CD14-positive monocyte (primary cell): ENCODE results near the gene RPS6KA5. TPM values are rescaled to one million over a fixed set of nuclear protein-coding genes. Genes with fewer than 3 reads are reported as not detected.

ENCODE experiments used
- DNase-seq, 3 donors: peaks; one replicate each; pipeline ENCODE4 v3.0.0-alpha.2; 2011 to 2022
- H2AFZ ChIP-seq: 2 replicates; pipeline ENCODE4 v1.6.0; 2012; ENCODE audit warnings: mild to moderate bottlenecking, low read depth, low read length, inconsistent platforms; ENCODE audit not compliant: insufficient read depth, poor library complexity, severe bottlenecking
- H3K27ac ChIP-seq, 2 donors: 1 replicate in 1 of 2; 2 replicates in 1 of 2; pipeline ENCODE4 v1.5.1; 2012 to 2013; ENCODE audit warnings: low read length in 2 of 2, control low read depth in 1 of 2, inconsistent platforms in 1 of 2, low read depth in 1 of 2, mild to moderate bottlenecking in 1 of 2
- H3K27me3 ChIP-seq, 2 donors: one replicate each; pipeline versions ENCODE4 v1.6.0 to v1.6.1; 2011 to 2013; ENCODE audit warnings: low read length in 2 of 2; ENCODE audit not compliant: control insufficient read depth in 2 of 2, insufficient read depth in 2 of 2
- H3K36me3 ChIP-seq, 2 donors: replicated peaks in 1 of 2; 1 replicate in 1 of 2; 2 replicates in 1 of 2; pipeline versions ENCODE4 v1.5.1 to v1.6.1; 2012 to 2013; ENCODE audit warnings: low read length in 2 of 2, control low read depth in 1 of 2, inconsistent platforms in 1 of 2, mild to moderate bottlenecking in 1 of 2; ENCODE audit not compliant: insufficient read depth in 2 of 2, control insufficient read depth in 1 of 2
- H3K4me1 ChIP-seq, 2 donors: 1 replicate in 1 of 2; 2 replicates in 1 of 2; pipeline versions ENCODE4 v1.5.1 to v1.6.1; 2012 to 2013; ENCODE audit warnings: low read length in 2 of 2, control low read depth in 1 of 2, inconsistent platforms in 1 of 2, mild to moderate bottlenecking in 1 of 2, moderate library complexity in 1 of 2; ENCODE audit not compliant: insufficient read depth in 2 of 2, control insufficient read depth in 1 of 2
- H3K4me2 ChIP-seq: replicated peaks from 2 replicates; pipeline ENCODE3; 2012; ENCODE audit warnings: low read length, moderate library complexity, mild to moderate bottlenecking; ENCODE audit not compliant: poor library complexity, severe bottlenecking; ENCODE audit errors: extremely low read depth
- H3K4me3 ChIP-seq, 3 experiments: fragments of 200-600 bp in 1 of 3; sonication (generic) in 1 of 3; replicated peaks in 1 of 3; 1 replicate in 2 of 3; 2 replicates in 1 of 3; pipeline ENCODE4 v1.5.1; 2011 to 2013; ENCODE audit warnings: low read length in 3 of 3, mild to moderate bottlenecking in 3 of 3, control low read depth in 2 of 3, low read depth in 2 of 3, inconsistent platforms in 1 of 3, moderate library complexity in 1 of 3
- H3K79me2 ChIP-seq: 2 replicates; pipeline ENCODE4 v1.6.0; 2012; ENCODE audit warnings: mild to moderate bottlenecking, control low read depth, inconsistent platforms, low read length, moderate library complexity; ENCODE audit not compliant: insufficient read depth
- H3K9ac ChIP-seq: 2 replicates; pipeline ENCODE4 v1.6.0; 2017; ENCODE audit warnings: low read length, mild to moderate bottlenecking; ENCODE audit not compliant: insufficient read depth, poor library complexity, severe bottlenecking
- H3K9me3 ChIP-seq, 2 donors: replicated peaks in 1 of 2; 1 replicate in 1 of 2; 2 replicates in 1 of 2; pipeline versions ENCODE4 v1.5.1 to v1.6.1; 2012 to 2013; ENCODE audit warnings: low read length in 2 of 2, control low read depth in 1 of 2; ENCODE audit not compliant: control insufficient read depth in 1 of 2, insufficient read depth in 1 of 2
- H4K20me1 ChIP-seq: 2 replicates; pipeline ENCODE4 v1.6.0; 2012; ENCODE audit warnings: mild to moderate bottlenecking, low read length, control low read depth, moderate library complexity; ENCODE audit not compliant: insufficient read depth
- H3K27ac Mint-ChIP-seq, 7 donors: one replicate each; pipeline ENCODE4 v1.8.0; 2020; ENCODE audit warnings: mild to moderate bottlenecking in 7 of 7, mixed read lengths in 7 of 7, moderate library complexity in 6 of 7, inconsistent platforms in 2 of 7
- H3K27me3 Mint-ChIP-seq, 3 donors: one replicate each; pipeline ENCODE4 v1.8.0; 2021 to 2022; ENCODE audit warnings: low read depth in 3 of 3, mild to moderate bottlenecking in 3 of 3, mixed read lengths in 3 of 3, moderate library complexity in 3 of 3, inconsistent platforms in 1 of 3
- H3K36me3 Mint-ChIP-seq, 2 donors: one replicate each; pipeline ENCODE4 v1.8.0; 2020; ENCODE audit warnings: mixed read lengths in 2 of 2, inconsistent platforms in 1 of 2, mild to moderate bottlenecking in 1 of 2
- H3K4me1 Mint-ChIP-seq: one replicate; pipeline ENCODE4 v1.8.0; 2020; ENCODE audit warnings: mild to moderate bottlenecking, mixed read lengths
- H3K4me3 Mint-ChIP-seq, 2 donors: one replicate each; pipeline ENCODE4 v1.8.0; 2020; ENCODE audit warnings: mild to moderate bottlenecking in 2 of 2, mixed read lengths in 2 of 2, moderate library complexity in 1 of 2
- H3K9me3 Mint-ChIP-seq, 7 donors: one replicate each; pipeline ENCODE4 v1.8.0; 2020 to 2022; ENCODE audit warnings: mixed read lengths in 7 of 7, mild to moderate bottlenecking in 6 of 7, moderate library complexity in 6 of 7, inconsistent platforms in 2 of 7
- WGBS: methylation state at CpG from one replicate; pipeline ENCODE4 v1.1.5; 2013; ENCODE audit warnings: missing lambda C conversion rate; ENCODE audit not compliant: insufficient coverage; 5-methylcytosine and 5-hydroxymethylcytosine counted together
- intact Hi-C, 2 donors: fragments of 100-400 bp; cut with micrococcal nuclease; formaldehyde crosslinking; loops; one replicate each; pipeline versions ENCODE4 v1.15.0 to v1.15.1; 2023
- polyA plus RNA-seq, 3 donors: library from polyadenylated mRNA; depleted of rRNA in 1 of 3; unstranded in 2 of 3; stranded (reverse) in 1 of 3; fragments of 300-500 nt in 2 of 3; fragments of >200 nt in 1 of 3; fragmentation: Illumina TruSeq in 2 of 3; gene quantifications; 1 replicate in 2 of 3; 2 replicates in 1 of 3; pipeline ENCODE4 v1.2.3, GENCODE V29; 2012 to 2021
- TF ChIP-seq, protein P1 (sequence below): fragments of 200-600 bp; IDR thresholded peaks from one replicate; pipeline ENCODE4 v1.8.0; 2022; ENCODE audit warnings: antibody characterized with exemption, mild to moderate bottlenecking

RPS6KA5 gene
- polyA plus RNA-seq, 3 donors: 4.4 to 10.1 (median 7.9) TPM

DNA sequence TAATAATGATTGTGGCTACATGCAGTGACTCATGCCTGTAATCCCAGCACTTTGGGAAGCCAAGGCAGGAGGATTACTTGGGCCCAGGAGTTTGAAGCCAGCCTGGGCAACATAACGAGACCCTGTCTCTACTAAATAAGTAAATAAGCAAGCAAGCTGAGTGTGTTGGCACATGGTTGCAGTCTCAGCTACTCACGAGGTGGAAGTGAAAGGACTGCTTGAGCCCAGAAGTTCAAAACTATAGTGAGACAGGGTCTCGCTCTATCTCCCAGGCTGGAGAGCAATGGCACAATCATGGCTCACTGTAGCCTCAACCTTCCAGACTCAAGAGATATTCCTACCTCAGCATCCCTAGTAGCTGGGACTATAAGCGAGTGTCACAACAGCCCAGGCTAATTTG lies 64.7 kb downstream of the RPS6KA5 start:
- Histone ChIP-seq H3K4me3 (no peak overlapping the region), H3K9ac (no peak overlapping the region), H3K9me3 (no peaks in the 10 kb centered on the region), H3K27me3 (no peaks in the 10 kb centered on the region), H2AFZ (no peak overlapping the region), H3K27ac (no peak overlapping the region), H3K4me1 (peaks cover 5 to 9% of the 10 kb centered on the region in 2 donors), H3K36me3 (peaks cover 3 to 9% of the 10 kb centered on the region in 2 donors), H3K79me2 (no peaks in the 10 kb centered on the region), H3K4me2 (no peak overlapping the region), H4K20me1 (no peaks in the 10 kb centered on the region)
- Mint-ChIP-seq H3K36me3 (peaks cover 15 to 22% of the 10 kb centered on the region in 2 donors), H3K27me3 (peaks cover 0 to 1% (median 0%) of the 10 kb centered on the region in 3 donors), H3K4me3 (no peak overlapping the region), H3K9me3 (peaks cover 0 to 3% (median 0%) of the 10 kb centered on the region in 7 donors), H3K27ac (no peak overlapping the region), H3K4me1 (peaks cover 6% of the 10 kb centered on the region)
- 90% methylated on average over 3 of the region's 4 CpGs for WGBS
- TF ChIP-seq, protein P1, sequence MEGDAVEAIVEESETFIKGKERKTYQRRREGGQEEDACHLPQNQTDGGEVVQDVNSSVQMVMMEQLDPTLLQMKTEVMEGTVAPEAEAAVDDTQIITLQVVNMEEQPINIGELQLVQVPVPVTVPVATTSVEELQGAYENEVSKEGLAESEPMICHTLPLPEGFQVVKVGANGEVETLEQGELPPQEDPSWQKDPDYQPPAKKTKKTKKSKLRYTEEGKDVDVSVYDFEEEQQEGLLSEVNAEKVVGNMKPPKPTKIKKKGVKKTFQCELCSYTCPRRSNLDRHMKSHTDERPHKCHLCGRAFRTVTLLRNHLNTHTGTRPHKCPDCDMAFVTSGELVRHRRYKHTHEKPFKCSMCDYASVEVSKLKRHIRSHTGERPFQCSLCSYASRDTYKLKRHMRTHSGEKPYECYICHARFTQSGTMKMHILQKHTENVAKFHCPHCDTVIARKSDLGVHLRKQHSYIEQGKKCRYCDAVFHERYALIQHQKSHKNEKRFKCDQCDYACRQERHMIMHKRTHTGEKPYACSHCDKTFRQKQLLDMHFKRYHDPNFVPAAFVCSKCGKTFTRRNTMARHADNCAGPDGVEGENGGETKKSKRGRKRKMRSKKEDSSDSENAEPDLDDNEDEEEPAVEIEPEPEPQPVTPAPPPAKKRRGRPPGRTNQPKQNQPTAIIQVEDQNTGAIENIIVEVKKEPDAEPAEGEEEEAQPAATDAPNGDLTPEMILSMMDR: no peak
- DNase-seq: no peak
- intact Hi-C loops: no loop called here

DNA sequence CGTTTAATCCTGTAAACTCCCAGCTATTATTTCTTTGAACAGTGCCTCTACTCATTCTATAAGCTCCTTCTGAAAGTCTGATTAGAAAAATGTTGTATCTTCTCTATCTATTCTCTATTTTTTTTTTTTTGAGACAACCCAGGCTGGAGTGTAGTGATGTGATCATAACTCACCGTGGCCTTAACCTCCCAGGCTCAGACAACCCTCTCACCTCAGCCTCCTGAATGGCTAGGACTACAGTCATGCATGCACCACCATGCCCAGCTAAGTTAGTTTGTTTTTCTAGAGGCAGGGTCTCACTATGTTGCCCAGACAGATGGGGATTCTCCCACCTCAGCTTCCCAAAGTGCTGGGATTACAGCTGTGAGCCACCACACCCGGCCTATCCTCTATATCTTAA lies 66.6 kb downstream of the RPS6KA5 start:
- Histone ChIP-seq H3K4me3 (no peak overlapping the region), H3K4me1 (peaks cover 5 to 9% of the 10 kb centered on the region in 2 donors), H4K20me1 (no peaks in the 10 kb centered on the region), H2AFZ (no peak overlapping the region), H3K36me3 (no peaks in the 10 kb centered on the region), H3K4me2 (no peak overlapping the region), H3K79me2 (no peaks in the 10 kb centered on the region), H3K27me3 (no peaks in the 10 kb centered on the region), H3K27ac (no peak overlapping the region), H3K9ac (no peak overlapping the region), H3K9me3 (no peaks in the 10 kb centered on the region)
- intact Hi-C loops: no loop called here
- peaks cover 6% of the 10 kb centered on the region for H3K4me1 Mint-ChIP-seq
- 100% methylated on average over 1 of the region's 3 CpGs for WGBS
- peaks cover 12 to 17% of the 10 kb centered on the region in 2 donors for H3K36me3 Mint-ChIP-seq
- H3K4me3 Mint-ChIP-seq: no peak overlapping the region
- TF ChIP-seq, protein P1: no peak
- H3K27me3 Mint-ChIP-seq: peaks cover 0 to 1% (median 0%) of the 10 kb centered on the region in 3 donors
- H3K9me3 Mint-ChIP-seq: peaks cover 0 to 3% (median 0%) of the 10 kb centered on the region in 7 donors
- H3K27ac Mint-ChIP-seq: peak overlapping the region in 2 of 7 donors; percentile 31 to 59
- DNase-seq: no peak
